Measurements from ENCODE around the gene GPX2.

GPX2 gene

DNA sequence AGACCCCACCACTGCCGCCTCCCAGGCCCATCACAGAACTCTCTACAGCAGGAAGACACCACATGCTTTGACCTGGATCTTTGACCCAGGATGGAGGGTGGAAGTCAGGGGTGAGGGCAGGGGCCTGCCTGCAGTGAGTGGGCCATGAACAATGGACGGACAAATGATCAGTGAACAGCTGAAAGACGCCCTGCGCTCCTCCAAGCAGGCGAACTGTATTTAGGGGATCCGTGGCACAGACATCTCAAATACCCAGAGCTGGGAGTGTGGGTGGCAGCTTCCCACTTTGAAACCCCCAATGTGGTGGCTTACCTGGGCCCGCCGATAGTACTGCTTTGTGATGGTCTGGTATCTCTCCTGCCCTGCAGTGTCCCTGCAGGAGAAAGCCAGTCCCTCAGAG, 8.7 kb upstream of the GPX2 start:
- TF ChIP-seq, protein P1, sequence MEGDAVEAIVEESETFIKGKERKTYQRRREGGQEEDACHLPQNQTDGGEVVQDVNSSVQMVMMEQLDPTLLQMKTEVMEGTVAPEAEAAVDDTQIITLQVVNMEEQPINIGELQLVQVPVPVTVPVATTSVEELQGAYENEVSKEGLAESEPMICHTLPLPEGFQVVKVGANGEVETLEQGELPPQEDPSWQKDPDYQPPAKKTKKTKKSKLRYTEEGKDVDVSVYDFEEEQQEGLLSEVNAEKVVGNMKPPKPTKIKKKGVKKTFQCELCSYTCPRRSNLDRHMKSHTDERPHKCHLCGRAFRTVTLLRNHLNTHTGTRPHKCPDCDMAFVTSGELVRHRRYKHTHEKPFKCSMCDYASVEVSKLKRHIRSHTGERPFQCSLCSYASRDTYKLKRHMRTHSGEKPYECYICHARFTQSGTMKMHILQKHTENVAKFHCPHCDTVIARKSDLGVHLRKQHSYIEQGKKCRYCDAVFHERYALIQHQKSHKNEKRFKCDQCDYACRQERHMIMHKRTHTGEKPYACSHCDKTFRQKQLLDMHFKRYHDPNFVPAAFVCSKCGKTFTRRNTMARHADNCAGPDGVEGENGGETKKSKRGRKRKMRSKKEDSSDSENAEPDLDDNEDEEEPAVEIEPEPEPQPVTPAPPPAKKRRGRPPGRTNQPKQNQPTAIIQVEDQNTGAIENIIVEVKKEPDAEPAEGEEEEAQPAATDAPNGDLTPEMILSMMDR (IDR thresholded peaks at IDR 0.05), result no peak
- Histone ChIP-seq H3K9me3 (no peaks in the 10 kb centered on the region), H3K4me1 (peaks cover 0 to 23% (median 16%) of the 10 kb centered on the region in 4 donors), H3K4me3 (no peak overlapping the region), H3K36me3 (peaks cover 0 to 54% (median 7%) of the 10 kb centered on the region in 3 donors), H3K27ac (peak overlapping the region; percentile 9 to 48), H3K27me3 (no peaks in the 10 kb centered on the region)
- DNase-seq, result no peak
- intact Hi-C loops (cut with DNase I; ENCODE audit: low total_unique reads), result no loop called here

DNA sequence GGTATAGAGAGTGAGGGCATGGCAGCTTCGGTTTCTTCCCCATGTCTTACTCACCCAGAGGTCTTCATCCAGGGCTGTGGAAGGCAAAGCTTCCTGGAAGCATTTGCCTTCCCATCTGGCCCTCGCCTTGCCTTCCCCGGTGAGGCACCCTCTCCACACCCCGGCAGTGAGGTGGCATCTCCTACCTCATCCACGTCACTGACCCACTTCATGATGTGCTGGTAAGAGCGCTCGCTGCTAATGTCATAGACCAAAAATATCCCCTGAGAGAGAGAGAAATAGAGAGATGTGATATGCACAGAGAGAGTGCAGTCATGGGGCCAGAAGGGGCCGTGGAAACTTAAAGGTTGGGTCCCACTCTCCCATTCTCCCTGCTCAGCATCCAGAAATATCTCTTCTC, 8.3 kb upstream of the GPX2 start:
- H3K27ac ChIP-seq, result no peak overlapping the region
- no peaks in the 10 kb centered on the region for H3K9me3 ChIP-seq
- no peaks in the 10 kb centered on the region for H3K27me3 ChIP-seq
- no peak overlapping the region for H3K4me3 ChIP-seq
- TF ChIP-seq, protein P1 (IDR thresholded peaks at IDR 0.05), result no peak
- peaks cover 0 to 23% (median 16%) of the 10 kb centered on the region in 4 donors for H3K4me1 ChIP-seq
- no peak for DNase-seq
- intact Hi-C loops (cut with DNase I; ENCODE audit: low total_unique reads), result no loop called here
- peaks cover 0 to 54% (median 8%) of the 10 kb centered on the region in 3 donors for H3K36me3 ChIP-seq

DNA sequence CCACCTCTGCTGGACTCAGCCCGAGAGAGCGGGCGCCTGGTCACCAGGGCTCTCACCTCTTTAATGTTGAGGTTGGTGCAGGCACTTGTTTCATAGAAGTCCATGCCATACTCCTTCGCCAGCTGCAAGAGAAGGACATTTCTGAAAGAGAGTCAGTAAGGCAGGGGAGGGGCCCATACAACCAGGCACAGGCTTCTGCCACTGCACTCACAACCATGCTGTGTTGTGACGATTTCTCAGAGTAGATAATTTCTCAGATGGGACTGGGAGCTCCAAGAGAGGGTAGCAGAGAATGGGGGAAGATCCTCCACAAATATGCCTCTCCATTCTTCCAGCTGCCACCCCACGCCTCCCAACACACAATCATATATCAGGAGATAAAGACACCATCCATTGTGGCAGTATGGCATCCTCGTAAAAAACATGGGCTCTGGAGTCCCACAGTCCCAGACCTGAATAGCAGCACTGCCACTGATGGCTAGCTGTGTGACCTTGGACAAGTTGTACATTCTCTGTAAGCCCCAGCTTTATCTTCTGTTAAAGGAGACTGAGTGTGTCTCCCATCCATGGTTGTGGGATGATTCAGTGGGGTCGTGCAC, 6.2 kb upstream of the GPX2 start:
- Histone ChIP-seq H3K4me3 (no peak overlapping the region), H3K9me3 (no peaks in the 10 kb centered on the region), H3K4me1 (peaks cover 0 to 23% (median 16%) of the 10 kb centered on the region in 4 donors), H3K27ac (no peak overlapping the region), H3K36me3 (peaks cover 0 to 62% (median 24%) of the 10 kb centered on the region in 3 donors), H3K27me3 (no peaks in the 10 kb centered on the region)
- DNase-seq, result no peak
- intact Hi-C loops (cut with DNase I; ENCODE audit: low total_unique reads), result no loop called here
- TF ChIP-seq, protein P1 (IDR thresholded peaks at IDR 0.05), result no peak

DNA sequence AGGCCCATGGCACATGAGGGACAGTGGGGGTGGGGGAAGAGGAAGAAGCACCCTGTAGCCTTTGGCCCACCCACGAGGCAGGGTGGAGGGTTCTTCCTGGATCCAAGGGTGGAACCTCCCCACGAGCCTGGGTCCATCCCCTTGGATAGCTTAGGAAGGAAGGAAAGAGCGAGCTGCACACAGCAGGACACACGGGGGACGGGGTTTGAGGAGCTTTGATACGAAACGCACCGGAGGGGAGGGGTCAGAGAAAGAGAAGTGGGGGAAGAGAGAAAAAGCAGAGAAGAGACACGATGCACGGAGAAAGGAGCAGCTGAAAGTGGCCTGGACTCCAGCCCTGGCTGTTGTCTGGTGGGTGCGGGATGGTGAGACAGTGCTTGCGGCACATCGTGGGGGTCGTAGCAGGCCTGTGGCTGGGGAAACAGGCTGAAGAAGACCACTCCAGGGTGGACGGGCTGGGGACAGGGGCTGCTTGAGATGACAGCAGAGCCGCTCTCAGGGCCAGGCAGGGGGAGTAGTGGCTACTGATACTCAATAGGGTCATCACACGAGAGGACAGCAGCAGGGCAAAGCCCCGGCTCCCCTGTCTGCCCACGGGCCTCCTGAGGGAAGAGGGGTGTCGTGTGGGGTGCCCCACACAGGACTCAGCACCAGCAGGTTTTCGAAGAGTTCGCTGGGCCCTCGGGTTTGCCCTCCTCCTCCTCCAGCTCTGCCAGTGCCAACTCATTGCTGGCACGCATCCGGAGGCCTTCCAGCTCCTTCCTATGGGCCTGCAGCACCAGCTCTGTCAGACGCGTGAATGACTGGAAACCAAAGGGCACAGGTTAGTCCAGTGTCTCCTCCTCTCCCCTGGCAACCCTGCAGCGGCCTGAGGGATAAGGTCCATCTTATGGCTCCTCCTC, 5.4 kb upstream of the GPX2 start:
- TF ChIP-seq, protein P1 (IDR thresholded peaks at IDR 0.05), result no peak
- intact Hi-C loops (cut with DNase I; ENCODE audit: low total_unique reads), result no loop called here
- Histone ChIP-seq H3K4me3 (no peak overlapping the region), H3K27me3 (no peaks in the 10 kb centered on the region), H3K27ac (no peak overlapping the region), H3K9me3 (no peaks in the 10 kb centered on the region), H3K4me1 (peaks cover 0 to 19% (median 14%) of the 10 kb centered on the region in 4 donors), H3K36me3 (peaks cover 0 to 63% (median 30%) of the 10 kb centered on the region in 3 donors)
- DNase-seq, result no peak

DNA sequence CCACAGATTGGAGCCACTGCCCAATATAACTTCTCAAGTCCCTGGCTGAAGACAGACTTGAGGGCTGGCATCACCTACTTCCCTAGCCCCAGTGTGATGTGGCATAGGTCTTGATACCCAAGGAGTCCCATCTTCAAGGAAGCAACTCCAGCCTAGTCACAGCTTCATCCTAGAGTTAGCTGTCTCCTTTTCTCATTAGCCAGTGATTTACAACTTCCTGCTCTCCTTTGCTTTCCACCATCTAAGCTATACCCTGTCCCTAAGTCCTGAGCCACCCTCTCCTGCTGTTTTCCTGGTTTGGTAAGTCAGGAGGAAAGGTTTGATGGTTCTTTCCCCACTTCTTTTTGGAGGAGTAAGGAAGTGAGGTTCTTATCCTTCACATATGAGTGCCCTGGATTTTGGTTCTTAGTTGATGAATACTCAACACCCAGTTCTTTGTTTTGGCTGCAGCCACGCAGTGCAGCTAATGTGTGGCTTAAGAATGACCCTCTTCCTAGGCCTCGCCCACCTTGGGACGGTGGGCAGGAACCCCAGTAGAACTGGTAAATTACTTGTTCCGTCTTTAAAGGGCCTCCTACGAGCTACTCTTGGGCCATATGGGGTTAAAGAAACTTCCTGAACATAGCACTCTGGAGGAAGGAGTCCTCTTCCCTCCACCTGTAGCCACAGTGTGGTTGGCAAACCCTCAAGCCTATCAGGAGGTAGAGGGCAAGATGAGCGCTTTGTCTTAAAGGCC, 3.9 kb upstream of the GPX2 start:
- TF ChIP-seq, protein P1 (IDR thresholded peaks at IDR 0.05), result no peak
- intact Hi-C loops (cut with DNase I; ENCODE audit: low total_unique reads), result no loop called here
- peaks cover 0 to 4% (median under 1%) of the 10 kb centered on the region in 4 donors for H3K4me1 ChIP-seq
- DNase-seq, result no peak
- no peaks in the 10 kb centered on the region for H3K27me3 ChIP-seq
- H3K9me3 ChIP-seq, result no peaks in the 10 kb centered on the region
- H3K27ac ChIP-seq, result no peak overlapping the region
- no peak overlapping the region for H3K4me3 ChIP-seq
- H3K36me3 ChIP-seq, result peaks cover 0 to 67% (median 38%) of the 10 kb centered on the region in 3 donors
